ENCODE results near the gene MAN1C1.
"Not testable (repeated sequence)": the region's sequence is repeated elsewhere in the genome, so short reads cannot be mapped to it uniquely, and the experiment has no call there.

Gene MAN1C1

GRCh38 chr1:25724201-25724600 is 107.6 kb downstream of the MAN1C1 start:
- no peak for DNase-seq

- no peak for DNase-seq
Observed at GRCh38 chr1:25724966-25725365, 108.4 kb downstream of the MAN1C1 start.

- DNase-seq: no peak
Observed at GRCh38 chr1:25725482-25725881, 108.9 kb downstream of the MAN1C1 start.

GRCh38 chr1:25727088-25727487 is 110.5 kb downstream of the MAN1C1 start:
- no peak for DNase-seq

GRCh38 chr1:25727635-25728286 is 111.2 kb downstream of the MAN1C1 start:
- DNase-seq: no peak

- DNase-seq: no peak
Observed at GRCh38 chr1:25728301-25728935, 111.8 kb downstream of the MAN1C1 start.

GRCh38 chr1:25729045-25729444 is 112.5 kb downstream of the MAN1C1 start:
- no peak for DNase-seq

- DNase-seq: no peak
Observed at GRCh38 chr1:25729790-25730644, 113.4 kb downstream of the MAN1C1 start.

GRCh38 chr1:25731148-25731547 is 114.6 kb downstream of the MAN1C1 start:
- no peak for DNase-seq

- DNase-seq: no peak
Observed at GRCh38 chr1:25731626-25732370, 115.2 kb downstream of the MAN1C1 start.

GRCh38 chr1:25732821-25733220 is 116.2 kb downstream of the MAN1C1 start:
- DNase-seq: no peak

GRCh38 chr1:25733271-25733670 is 116.7 kb downstream of the MAN1C1 start:
- DNase-seq: no peak

- DNase-seq: not testable (repeated sequence)
Observed at GRCh38 chr1:25734991-25735390, 118.4 kb downstream of the MAN1C1 start.

GRCh38 chr1:25735956-25736529 is 119.5 kb downstream of the MAN1C1 start:
- no peak for DNase-seq

GRCh38 chr1:25737130-25737529 is 120.5 kb downstream of the MAN1C1 start:
- no peak for DNase-seq

GRCh38 chr1:25738499-25738898 is 121.9 kb downstream of the MAN1C1 start:
- DNase-seq: no peak

GRCh38 chr1:25739341-25739740 is 122.8 kb downstream of the MAN1C1 start:
- DNase-seq: no peak

- no peak for DNase-seq
Observed at GRCh38 chr1:25740071-25740470, 123.5 kb downstream of the MAN1C1 start.

GRCh38 chr1:25742316-25742715 is 125.7 kb downstream of the MAN1C1 start:
- DNase-seq: no peak

- DNase-seq: no peak
Observed at GRCh38 chr1:25743164-25744139, 126.9 kb downstream of the MAN1C1 start.

- DNase-seq: no peak
Observed at GRCh38 chr1:25744140-25744581, 127.6 kb downstream of the MAN1C1 start.

Data from activated CD8-positive, alpha-beta memory T cell treated with anti-CD3 and anti-CD28 coated beads, Interleukin-2, amount 50 U/mL, for 4 hours (primary cell).